Panc1 (cell line): ENCODE measurements around the gene SLC25A22.

Experiments
- CTCF ChIP-seq: fragments of 450-650 bp; IDR thresholded peaks from 2 replicates; pipeline ENCODE4 v1.5.1; 2017; ENCODE audit warnings: mild to moderate bottlenecking
- POLR2AphosphoS5 ChIP-seq: IDR thresholded peaks from 2 replicates; pipeline ENCODE4 v1.6.1; 2012; ENCODE audit warnings: mild to moderate bottlenecking, low read depth, low read length, moderate library complexity
- REST ChIP-seq, 2 experiments: IDR thresholded peaks; 2 replicates each; pipeline ENCODE4 v1.6.1; 2011 to 2012; ENCODE audit warnings: low read depth in 2 of 2, control low read depth in 1 of 2, low read length in 1 of 2, mild to moderate bottlenecking in 1 of 2, moderate library complexity in 1 of 2; ENCODE audit not compliant: insufficient read depth in 1 of 2
- SIN3A ChIP-seq: IDR thresholded peaks from 2 replicates; pipeline ENCODE4 v1.6.1; 2012; ENCODE audit warnings: low read depth, mild to moderate bottlenecking, low read length, moderate library complexity, borderline replicate concordance; ENCODE audit not compliant: insufficient read depth
- TCF7L2 ChIP-seq: IDR thresholded peaks from 2 replicates; pipeline ENCODE4 v1.6.1; 2011; ENCODE audit warnings: mild to moderate bottlenecking, low read depth, low read length, inconsistent platforms

DNA sequence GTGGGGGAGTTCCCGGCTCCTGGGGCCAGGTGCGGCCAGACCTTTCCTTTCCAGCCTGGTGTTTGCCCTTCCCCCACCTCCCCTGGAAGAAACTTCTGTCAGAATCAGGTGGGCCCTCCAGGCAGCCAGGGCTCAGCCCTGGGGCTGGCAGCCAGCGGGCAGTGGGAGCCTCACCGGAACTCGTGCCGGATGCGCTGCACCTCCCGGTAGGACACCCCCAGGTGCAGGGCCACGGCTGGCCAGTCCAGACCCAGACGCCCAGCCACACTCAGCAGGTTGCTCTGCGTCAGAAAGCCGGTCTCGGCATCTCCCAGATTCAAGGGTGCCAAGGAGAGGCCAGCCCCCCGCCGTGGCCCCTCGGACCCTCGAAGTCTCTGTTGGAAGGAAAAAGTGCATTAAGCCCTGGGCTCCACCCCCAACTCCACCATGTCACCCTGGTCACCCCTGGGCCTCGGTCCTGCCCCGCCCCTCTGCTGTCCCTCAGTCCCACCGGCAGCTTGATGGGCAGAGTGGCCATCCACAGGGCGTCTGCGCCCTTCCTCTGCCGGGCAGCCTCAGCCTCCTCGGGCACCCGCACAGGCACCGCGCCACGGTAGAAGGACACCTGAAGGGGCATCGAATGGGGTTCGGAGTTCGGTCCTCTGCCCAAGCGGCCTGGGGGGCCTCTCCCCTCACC, 1.7 kb upstream of the SLC25A22 start:
- TF ChIP-seq POLR2AphosphoS5, result no peak
- no peak for TF ChIP-seq CTCF
- no peak for TF ChIP-seq SIN3A
- no peak for TF ChIP-seq REST (IDR thresholded peaks at IDR 0.05; ENCODE audit: insufficient read depth in 1 of 2, low read depth in 2 of 2, low read length in 1 of 2)
- no peak for TF ChIP-seq TCF7L2
